Smooth muscle cell (in vitro differentiated cells): ENCODE results near the gene LIMK2. TPM values are rescaled to one million over a fixed set of nuclear protein-coding genes. Genes with fewer than 3 reads are reported as not detected.
"Not testable (repeated sequence)": the region's sequence is repeated elsewhere in the genome, so short reads cannot be mapped to it uniquely, and the experiment has no call there.

Source experiments
- DNase-seq: peaks from one replicate; lab custom pipeline; 2025; ENCODE audit not compliant: unreplicated experiment; lab: John Stamatoyannopoulos, UW
- H2AFZ ChIP-seq: fragments of 200-600 bp; sonication (generic); 2 replicates; pipeline ENCODE4 v1.6.0; 2016; ENCODE audit warnings: antibody characterized with exemption, low read depth, mild to moderate bottlenecking
- H3F3A ChIP-seq: fragments of 200-600 bp; sonication (generic); 2 replicates; pipeline ENCODE4 v1.6.0; 2017; ENCODE audit warnings: antibody characterized with exemption, low read depth
- H3K27ac ChIP-seq: fragments of 200-600 bp; sonication (generic); 2 replicates; pipeline ENCODE4 v1.5.1; 2016; ENCODE audit warnings: low read depth, mild to moderate bottlenecking
- H3K27me3 ChIP-seq: fragments of 200-600 bp; sonication (generic); 2 replicates; pipeline ENCODE4 v1.6.1; 2016; ENCODE audit warnings: low read depth, mild to moderate bottlenecking
- H3K36me3 ChIP-seq: fragments of 200-600 bp; sonication (generic); 2 replicates; pipeline ENCODE4 v1.5.1; 2016; ENCODE audit warnings: low read depth
- H3K4me1 ChIP-seq: fragments of 200-600 bp; sonication (generic); 2 replicates; pipeline ENCODE4 v1.5.1; 2016; ENCODE audit warnings: low read depth
- H3K4me2 ChIP-seq: fragments of 200-600 bp; sonication (generic); 2 replicates; pipeline ENCODE4 v1.6.0; 2016; ENCODE audit warnings: mild to moderate bottlenecking
- H3K4me3 ChIP-seq: fragments of 200-600 bp; sonication (generic); 2 replicates; pipeline ENCODE4 v1.5.1; 2016; ENCODE audit warnings: mild to moderate bottlenecking
- H3K79me2 ChIP-seq: fragments of 200-600 bp; sonication (generic); 2 replicates; pipeline ENCODE4 v1.6.0; 2016; ENCODE audit warnings: low read depth, mild to moderate bottlenecking
- H3K9ac ChIP-seq: fragments of 200-600 bp; sonication (generic); 2 replicates; pipeline ENCODE4 v1.6.0; 2016; ENCODE audit warnings: low read depth
- H3K9me3 ChIP-seq: fragments of 200-600 bp; sonication (generic); replicated peaks from 2 replicates; pipeline ENCODE4 v1.5.1; 2016; ENCODE audit warnings: low read depth
- H4K20me1 ChIP-seq: fragments of 200-600 bp; sonication (generic); 2 replicates; pipeline ENCODE4 v1.6.0; 2016; ENCODE audit warnings: low read depth
- WGBS: methylation state at CpG from one replicate; pipeline ENCODE4 v1.1.7; 2016; ENCODE audit warnings: low lambda C conversion rate; 5-methylcytosine and 5-hydroxymethylcytosine counted together
- polyA plus RNA-seq: library from polyadenylated mRNA; unstranded; fragments of >200 nt; fragmentation: Nextera tagmentation; extraction: Ambion mirVana; gene quantifications from 2 replicates; pipeline ENCODE4 v1.2.1, GENCODE V29; 2016
- total RNA-seq: library from RNA; depleted of rRNA; stranded (reverse); fragments of >200 nt; gene quantifications from 2 replicates; pipeline ENCODE4 v1.2.3, GENCODE V29; 2014
- TF ChIP-seq, protein P1 (sequence below): fragments of 200-600 bp; sonication (generic); IDR thresholded peaks from 2 replicates; pipeline ENCODE4 v1.5.1; 2017; ENCODE audit warnings: borderline replicate concordance, mild to moderate bottlenecking, antibody characterized with exemption; ENCODE audit not compliant: insufficient read depth, poor library complexity, severe bottlenecking

LIMK2 gene
- total and polyA plus RNA-seq, 2 experiments from 2014 or later: 85.7 to 126 TPM

DNA sequence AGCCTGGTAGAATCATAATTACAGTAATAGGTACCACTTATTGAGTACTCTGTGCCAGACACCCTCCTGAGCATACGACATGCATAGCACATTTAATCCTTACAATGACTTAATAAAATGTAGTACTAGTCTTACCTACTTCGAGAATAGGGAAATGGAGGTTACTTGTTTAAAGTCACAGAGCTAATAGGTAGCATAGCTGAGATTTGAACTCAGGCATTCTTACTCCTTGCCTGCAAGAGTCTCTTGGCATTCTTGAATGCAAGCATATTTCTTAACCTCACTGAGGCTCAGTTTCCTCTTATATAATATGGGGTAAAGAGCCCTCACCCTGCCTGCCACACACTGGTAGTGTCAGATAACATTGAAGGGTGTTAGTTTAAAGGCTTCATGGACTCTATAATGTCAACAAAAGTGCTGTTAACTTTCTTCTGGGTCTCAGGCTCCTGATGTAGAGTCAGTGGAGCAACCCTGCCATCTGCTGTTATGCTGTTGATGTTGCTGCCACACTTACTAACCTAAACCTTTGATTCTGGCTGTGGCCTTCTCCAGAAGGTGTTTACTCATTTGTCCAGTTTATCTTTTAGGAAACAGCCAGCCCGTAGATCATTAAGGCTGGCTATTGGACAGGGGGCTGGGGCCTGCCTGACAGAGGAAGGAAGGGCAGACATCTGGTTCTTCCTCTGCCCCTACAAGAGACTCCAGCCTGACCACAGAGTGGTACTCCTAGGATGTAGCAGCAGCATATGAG is 18.9 kb downstream of the LIMK2 start:
- Histone ChIP-seq H3K9me3 (no peaks in the 10 kb centered on the region), H3F3A (peaks cover 6% of the 10 kb centered on the region), H3K27me3 (no peaks in the 10 kb centered on the region), H3K79me2 (no peaks in the 10 kb centered on the region), H3K9ac (no peak overlapping the region), H3K36me3 (no peaks in the 10 kb centered on the region), H3K4me3 (no peak overlapping the region), H3K4me1 (peaks cover 15% of the 10 kb centered on the region), H3K4me2 (peak overlapping the region; percentile 0), H3K27ac (peak overlapping the region; percentile 25), H4K20me1 (peaks cover 9% of the 10 kb centered on the region), H2AFZ (no peak overlapping the region)
- 53% methylated on average over 3 of the region's 3 CpGs for WGBS
- TF ChIP-seq, protein P1, sequence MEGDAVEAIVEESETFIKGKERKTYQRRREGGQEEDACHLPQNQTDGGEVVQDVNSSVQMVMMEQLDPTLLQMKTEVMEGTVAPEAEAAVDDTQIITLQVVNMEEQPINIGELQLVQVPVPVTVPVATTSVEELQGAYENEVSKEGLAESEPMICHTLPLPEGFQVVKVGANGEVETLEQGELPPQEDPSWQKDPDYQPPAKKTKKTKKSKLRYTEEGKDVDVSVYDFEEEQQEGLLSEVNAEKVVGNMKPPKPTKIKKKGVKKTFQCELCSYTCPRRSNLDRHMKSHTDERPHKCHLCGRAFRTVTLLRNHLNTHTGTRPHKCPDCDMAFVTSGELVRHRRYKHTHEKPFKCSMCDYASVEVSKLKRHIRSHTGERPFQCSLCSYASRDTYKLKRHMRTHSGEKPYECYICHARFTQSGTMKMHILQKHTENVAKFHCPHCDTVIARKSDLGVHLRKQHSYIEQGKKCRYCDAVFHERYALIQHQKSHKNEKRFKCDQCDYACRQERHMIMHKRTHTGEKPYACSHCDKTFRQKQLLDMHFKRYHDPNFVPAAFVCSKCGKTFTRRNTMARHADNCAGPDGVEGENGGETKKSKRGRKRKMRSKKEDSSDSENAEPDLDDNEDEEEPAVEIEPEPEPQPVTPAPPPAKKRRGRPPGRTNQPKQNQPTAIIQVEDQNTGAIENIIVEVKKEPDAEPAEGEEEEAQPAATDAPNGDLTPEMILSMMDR: peak; percentile 69
- no peak for DNase-seq

DNA sequence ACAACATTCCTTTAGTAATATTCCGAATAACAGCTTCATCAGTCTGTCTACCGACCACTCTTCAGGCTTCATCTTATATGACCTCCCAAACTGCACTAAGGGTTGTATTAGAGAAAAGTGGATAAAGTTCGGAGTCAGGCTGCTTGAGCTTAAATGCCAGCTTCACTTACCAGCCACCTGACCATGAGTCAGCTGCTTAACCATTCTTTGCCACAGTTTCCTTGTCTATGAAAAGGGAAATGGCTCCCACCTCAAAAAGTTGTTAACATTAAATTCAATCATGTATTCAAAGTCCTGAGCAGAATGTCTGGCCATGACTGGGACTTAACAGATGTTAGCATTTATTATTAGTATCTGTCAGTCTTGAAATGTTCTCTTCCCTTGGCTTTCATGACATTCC is 20.9 kb downstream of the LIMK2 start:
- Histone ChIP-seq H3K4me3 (no peak overlapping the region), H4K20me1 (peaks cover 9% of the 10 kb centered on the region), H3K36me3 (no peaks in the 10 kb centered on the region), H3K4me2 (peak overlapping the region; percentile 0), H3K9me3 (no peaks in the 10 kb centered on the region), H3K4me1 (peaks cover 15% of the 10 kb centered on the region), H3K9ac (no peak overlapping the region), H3K79me2 (no peaks in the 10 kb centered on the region), H3K27me3 (no peaks in the 10 kb centered on the region), H3F3A (peaks cover 6% of the 10 kb centered on the region), H3K27ac (peak overlapping the region; percentile 71), H2AFZ (no peak overlapping the region)
- no peak for DNase-seq
- TF ChIP-seq, protein P1: no peak
- 86% methylated on average over 3 of the region's 3 CpGs for WGBS

DNA sequence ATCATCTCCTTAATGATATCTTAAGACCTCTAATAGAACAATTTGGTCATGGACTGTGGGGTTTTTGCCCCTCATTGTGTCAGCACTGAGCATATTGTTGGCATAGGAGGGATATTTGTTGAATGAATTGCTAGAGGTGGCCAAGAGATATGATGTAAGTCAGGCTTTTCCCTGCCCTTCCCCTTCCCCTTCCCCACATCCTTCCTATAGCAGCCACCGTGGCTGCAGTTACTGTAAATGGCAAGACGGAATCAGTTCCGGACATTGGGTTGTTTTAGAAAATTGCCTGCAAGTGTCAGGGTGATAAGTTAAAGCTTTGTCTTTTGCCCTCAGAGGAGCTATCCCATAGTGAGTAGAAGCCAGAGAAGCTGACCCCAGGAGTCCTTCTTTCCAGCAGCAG is 23.0 kb downstream of the LIMK2 start:
- Histone ChIP-seq H3K4me3 (no peak overlapping the region), H4K20me1 (peaks cover 4% of the 10 kb centered on the region), H3K36me3 (no peaks in the 10 kb centered on the region), H3K9me3 (no peaks in the 10 kb centered on the region), H3K27ac (no peak overlapping the region), H3K9ac (no peak overlapping the region), H3K4me1 (peaks cover 5% of the 10 kb centered on the region), H3F3A (peaks cover 3% of the 10 kb centered on the region), H3K4me2 (no peak overlapping the region), H3K27me3 (no peaks in the 10 kb centered on the region), H2AFZ (no peak overlapping the region), H3K79me2 (no peaks in the 10 kb centered on the region)
- DNase-seq: no peak
- TF ChIP-seq, protein P1: no peak
- 59% methylated on average over 3 of the region's 3 CpGs for WGBS

DNA sequence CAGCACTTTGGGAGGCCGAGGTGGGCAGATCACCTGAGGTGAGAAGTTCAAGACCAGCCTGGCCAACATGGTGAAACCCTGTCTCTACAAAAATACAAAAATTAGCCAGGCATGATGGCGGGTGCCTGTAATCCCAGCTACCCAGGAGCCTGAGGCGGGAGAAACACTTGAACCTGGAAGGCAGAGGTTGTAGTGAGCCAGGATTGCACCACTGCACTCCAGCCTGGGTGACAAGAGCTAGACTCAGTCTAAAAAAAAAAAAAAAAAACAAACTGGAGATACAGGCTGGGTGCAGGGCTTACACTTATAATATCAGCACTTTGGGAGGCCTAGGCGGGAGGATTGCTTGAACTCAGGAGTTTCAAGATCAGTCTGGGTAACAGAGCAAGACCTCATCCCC is 23.9 kb downstream of the LIMK2 start:
- H3K9ac ChIP-seq: not testable (repeated sequence)
- WGBS: 96% methylated on average over 4 of the region's 4 CpGs

More for the DNA sequence above, 23.9 kb downstream of the LIMK2 start:
- not testable (repeated sequence) for H3K36me3 ChIP-seq, H3K4me2 ChIP-seq, H4K20me1 ChIP-seq, H3K4me1 ChIP-seq, H3K27me3 ChIP-seq, H3F3A ChIP-seq, H2AFZ ChIP-seq, H3K79me2 ChIP-seq, H3K4me3 ChIP-seq, DNase-seq, H3K9me3 ChIP-seq, H3K27ac ChIP-seq
